A673 (cell line): ENCODE results near the gene RESP18. TPM values are rescaled to one million over a fixed set of nuclear protein-coding genes. Genes with fewer than 3 reads are reported as not detected.

Experiments
- BruUV-seq: library from RNA; stranded (reverse); fragments of 400-500 nt; replicated peaks from 2 replicates; lab custom pipeline; 2021; lab: Mats Ljungman, UMichigan
- CTCF ChIA-PET: fragments of 300-600 bp; sonication (Branson Sonifier 250); formaldehyde crosslinking; loops from one replicate; lab custom pipeline; 2022; ENCODE audit warnings: antibody characterized with exemption; lab: Charles Lee
- POLR2A ChIA-PET: fragments of 300-600 bp; sonication (Branson Sonifier 250); formaldehyde crosslinking; loops from one replicate; lab custom pipeline; 2022; ENCODE audit warnings: antibody characterized with exemption; ENCODE audit not compliant: low non-redundant PET; lab: Charles Lee
- DNase-seq: peaks from one replicate; pipeline ENCODE4 v3.0.0-alpha.2; 2015; ENCODE audit warnings: low spot score
- H3K27ac ChIP-seq: fragments of 200-600 bp; sonication (generic); 2 replicates; pipeline ENCODE4 v1.5.1; 2016; ENCODE audit warnings: mixed run types, low read depth, mild to moderate bottlenecking, mixed read lengths, antibody characterized with exemption, low read length; ENCODE audit not compliant: poor library complexity, severe bottlenecking
- H3K27me3 ChIP-seq: fragments of 200-600 bp; sonication (generic); replicated peaks from 2 replicates; pipeline ENCODE4 v1.6.1; 2017; ENCODE audit warnings: mixed run types, low read depth, mild to moderate bottlenecking, mixed read lengths, antibody characterized with exemption, low read length; ENCODE audit not compliant: insufficient read depth, poor library complexity
- H3K36me3 ChIP-seq: fragments of 200-600 bp; sonication (generic); 2 replicates; pipeline ENCODE4 v1.6.1; 2016; ENCODE audit warnings: mixed run types, mild to moderate bottlenecking, mixed read lengths, antibody characterized with exemption, low read length; ENCODE audit not compliant: insufficient read depth, poor library complexity, severe bottlenecking
- H3K4me1 ChIP-seq: fragments of 200-600 bp; sonication (generic); 2 replicates; pipeline ENCODE4 v1.6.1; 2017; ENCODE audit warnings: mixed run types, mild to moderate bottlenecking, mixed read lengths, antibody characterized with exemption, low read length; ENCODE audit not compliant: insufficient read depth, poor library complexity, severe bottlenecking
- H3K4me3 ChIP-seq: fragments of 200-600 bp; sonication (generic); 2 replicates; pipeline ENCODE4 v1.5.1; 2016; ENCODE audit warnings: low read depth, mixed run types, mild to moderate bottlenecking, mixed read lengths, low read length; ENCODE audit not compliant: poor library complexity, severe bottlenecking
- H3K9me3 ChIP-seq: fragments of 200-600 bp; sonication (generic); 2 replicates; pipeline ENCODE4 v1.6.1; 2016; ENCODE audit warnings: mixed run types, low read depth, mild to moderate bottlenecking, mixed read lengths, antibody characterized with exemption, low read length; ENCODE audit not compliant: poor library complexity, severe bottlenecking
- CTCF ChIP-seq: fragments of 300-800, 200-600 bp; sonication (generic); conservative IDR thresholded peaks from 2 replicates; pipeline ENCODE4 v1.5.1; 2017; ENCODE audit warnings: low read depth, mild to moderate bottlenecking, antibody characterized with exemption, low read length, moderate library complexity, mixed read lengths
- EZH2 ChIP-seq: fragments of 200-600 bp; sonication (generic); IDR thresholded peaks from 2 replicates; pipeline ENCODE4 v1.6.1; 2017; ENCODE audit warnings: borderline replicate concordance, low read depth, mild to moderate bottlenecking, mixed read lengths, antibody characterized with exemption, low read length; ENCODE audit not compliant: poor library complexity, severe bottlenecking
- intact Hi-C: fragments of 100-400 bp; cut with micrococcal nuclease; formaldehyde crosslinking; loops from one replicate; pipeline ENCODE4 v1.10.0; 2022; ENCODE audit not compliant: unreplicated experiment
- total RNA-seq: library from RNA; stranded (reverse); gene quantifications from 2 replicates; pipeline ENCODE4 v1.2.3, GENCODE V29; 2021

Gene RESP18
- total RNA-seq, 1 experiment from 2014 or later: not detected

GRCh38 chr2:219331560-219332213 lies 857 bp downstream of the RESP18 start:
- intact Hi-C loops: no loop called here
- TF ChIP-seq EZH2 (no peak), CTCF (no peak)
- no peak overlapping the region for H3K4me3 ChIP-seq
- no peaks in the 10 kb centered on the region for H3K4me1 ChIP-seq
- no TSS peak for BruUV-seq
- peak; percentile 33 for DNase-seq
- POLR2A ChIA-PET: no interaction called here
- peaks cover 91% of the 10 kb centered on the region for H3K27me3 ChIP-seq
- CTCF ChIA-PET: no interaction called here
- no peaks in the 10 kb centered on the region for H3K9me3 ChIP-seq
- no peak overlapping the region for H3K27ac ChIP-seq
- no peaks in the 10 kb centered on the region for H3K36me3 ChIP-seq

GRCh38 chr2:219327719-219328118 lies 4.8 kb downstream of the RESP18 start:
- ChIA-PET POLR2A (no interaction called here), CTCF (no interaction called here)
- no peak for DNase-seq
- H3K27me3 ChIP-seq: peaks cover 77% of the 10 kb centered on the region
- no TSS peak for BruUV-seq
- intact Hi-C loops: no loop called here
- H3K4me3 ChIP-seq: no peak overlapping the region
- H3K27ac ChIP-seq: no peak overlapping the region
- H3K36me3 ChIP-seq: no peaks in the 10 kb centered on the region
- TF ChIP-seq CTCF (no peak), EZH2 (no peak)
- H3K9me3 ChIP-seq: no peaks in the 10 kb centered on the region
- H3K4me1 ChIP-seq: no peaks in the 10 kb centered on the region

- POLR2A ChIA-PET: no interaction called here
- Histone ChIP-seq H3K36me3 (no peaks in the 10 kb centered on the region), H3K4me1 (no peaks in the 10 kb centered on the region), H3K4me3 (no peak overlapping the region), H3K27me3 (peaks cover 72% of the 10 kb centered on the region), H3K9me3 (no peaks in the 10 kb centered on the region), H3K27ac (no peak overlapping the region)
- CTCF ChIA-PET: no interaction called here
- intact Hi-C loops: no loop called here
- no peak for DNase-seq
- BruUV-seq: no TSS peak
- TF ChIP-seq CTCF (no peak), EZH2 (no peak)
Observed at GRCh38 chr2:219325657-219326315, 6.8 kb downstream of the RESP18 start.
